Endothelial cell of umbilical vein (primary cell): Measurements from ENCODE around the gene DNAH11. TPM values are rescaled to one million over a fixed set of nuclear protein-coding genes. Genes with fewer than 3 reads are reported as not detected.

Source experiments
- BruUV-seq: library from RNA; stranded (reverse); fragments of 400-500 nt; replicated peaks from 2 replicates; lab custom pipeline; 2021; lab: Mats Ljungman, UMichigan
- CTCF ChIA-PET: fragments of 300-600, 350-600 bp; sonication (Branson Sonifier 250); formaldehyde crosslinking; loops from one replicate; lab custom pipeline; 2021; ENCODE audit warnings: antibody characterized with exemption, inconsistent platforms; lab: Charles Lee
- POLR2A ChIA-PET: fragments of 300-600, 350-600 bp; sonication (Branson Sonifier 250); formaldehyde crosslinking; loops from one replicate; lab custom pipeline; 2021; ENCODE audit warnings: antibody characterized with exemption, inconsistent platforms; lab: Charles Lee
- DNase-seq: peaks from one replicate; pipeline ENCODE4 v3.0.0-alpha.2; 2011; ENCODE audit warnings: low read depth, low spot score
- FAIRE-seq: peaks from 2 replicates; lab custom pipeline; 2011; peaks lifted over from hg19 to GRCh38; lab: Jason Lieb, UNC
- H2AFZ ChIP-seq: 2 replicates; pipeline ENCODE4 v1.6.0; 2012; ENCODE audit warnings: low read depth, low read length, control low read depth, inconsistent platforms
- H3K27ac ChIP-seq: 2 replicates; pipeline ENCODE4 v1.5.1; 2011; ENCODE audit warnings: low read depth, mild to moderate bottlenecking, control low read depth, low read length, moderate library complexity; ENCODE audit not compliant: insufficient read depth
- H3K27me3 ChIP-seq, 2 experiments: 2 replicates each; pipeline versions ENCODE4 v1.6.0 to v1.6.1; 2011; ENCODE audit warnings: low read length in 2 of 2, mixed read lengths in 1 of 2; ENCODE audit not compliant: control insufficient read depth in 2 of 2, insufficient read depth in 2 of 2
- H3K36me3 ChIP-seq, 2 experiments: 2 replicates in 1 of 2; 3 replicates in 1 of 2; pipeline ENCODE4 v1.5.1; 2011; ENCODE audit warnings: low read length in 2 of 2, mild to moderate bottlenecking in 1 of 2, moderate library complexity in 1 of 2; ENCODE audit not compliant: control insufficient read depth in 2 of 2, insufficient read depth in 2 of 2; ENCODE audit errors: extremely low read depth in 1 of 2
- H3K4me1 ChIP-seq: 3 replicates; pipeline ENCODE4 v1.5.1; 2011; ENCODE audit warnings: mild to moderate bottlenecking, low read length; ENCODE audit not compliant: control insufficient read depth, insufficient read depth; ENCODE audit errors: extremely low read depth
- H3K4me2 ChIP-seq: 2 replicates; pipeline ENCODE4 v1.6.1; 2011; ENCODE audit warnings: low read length, control low read depth, mixed read lengths; ENCODE audit not compliant: insufficient read depth
- H3K4me3 ChIP-seq, 3 experiments: fragments of 200-600 bp in 1 of 3; sonication (generic), shearing (Covaris generic) in 1 of 3; replicated peaks in 1 of 3; 2 replicates each; pipeline ENCODE4 v1.5.1; 2011 to 2016; ENCODE audit warnings: control low read depth in 3 of 3, low read length in 3 of 3, mild to moderate bottlenecking in 2 of 3, inconsistent platforms in 1 of 3, low read depth in 1 of 3, moderate library complexity in 1 of 3; ENCODE audit not compliant: insufficient read depth in 1 of 3
- H3K79me2 ChIP-seq: 2 replicates; pipeline ENCODE4 v1.6.0; 2012; ENCODE audit warnings: low read length, inconsistent platforms; ENCODE audit not compliant: control insufficient read depth, insufficient read depth
- H3K9ac ChIP-seq: replicated peaks from 2 replicates; pipeline ENCODE3; 2011; ENCODE audit warnings: low read length, control low read depth; ENCODE audit not compliant: insufficient read depth; ENCODE audit errors: extremely low read depth
- H3K9me1 ChIP-seq: replicated peaks from 3 replicates; pipeline ENCODE4 v1.6.0; 2011; ENCODE audit warnings: mild to moderate bottlenecking, low read length; ENCODE audit not compliant: control insufficient read depth, insufficient read depth; ENCODE audit errors: extremely low read depth
- H3K9me3 ChIP-seq: replicated peaks from 2 replicates; pipeline ENCODE4 v1.5.1; 2012; ENCODE audit warnings: low read length, inconsistent platforms; ENCODE audit not compliant: control insufficient read depth, insufficient read depth
- H4K20me1 ChIP-seq: replicated peaks from 2 replicates; pipeline ENCODE3; 2011; ENCODE audit warnings: mild to moderate bottlenecking, low read length; ENCODE audit not compliant: control insufficient read depth, insufficient read depth; ENCODE audit errors: extremely low read depth
- CTCF ChIP-seq, 2 donors: IDR thresholded peaks; 1 replicate in 1 of 2; 2 replicates in 1 of 2; pipeline ENCODE4 v1.5.1; 2011; ENCODE audit warnings: low read length in 2 of 2, mild to moderate bottlenecking in 2 of 2, moderate library complexity in 2 of 2, control low read depth in 1 of 2, inconsistent platforms in 1 of 2, low read depth in 1 of 2; ENCODE audit not compliant: insufficient read depth in 1 of 2; ENCODE audit errors: extremely low read depth in 1 of 2
- EZH2 ChIP-seq: IDR thresholded peaks from 2 replicates; pipeline ENCODE4 v1.6.1; 2012; ENCODE audit warnings: borderline replicate concordance, low read depth, mild to moderate bottlenecking, moderate library complexity, low read length, inconsistent platforms; ENCODE audit not compliant: severe bottlenecking
- FOS ChIP-seq: IDR thresholded peaks from 2 replicates; pipeline ENCODE4 v1.6.1; 2011; ENCODE audit warnings: mild to moderate bottlenecking, low read length, moderate library complexity, borderline replicate concordance; ENCODE audit not compliant: insufficient read depth
- GATA2 ChIP-seq: IDR thresholded peaks from 2 replicates; pipeline ENCODE4 v1.7.0; 2011; ENCODE audit warnings: low read depth, mild to moderate bottlenecking, moderate library complexity, mixed read lengths, low read length; ENCODE audit not compliant: insufficient read length, insufficient read depth
- JUN ChIP-seq: IDR thresholded peaks from 2 replicates; pipeline ENCODE4 v1.6.1; 2011; ENCODE audit warnings: borderline replicate concordance, low read depth; ENCODE audit not compliant: insufficient read length, insufficient read depth
- MAX ChIP-seq: IDR thresholded peaks from 2 replicates; pipeline ENCODE4 v1.6.1; 2011; ENCODE audit not compliant: insufficient read depth, insufficient read length
- MYC ChIP-seq: IDR thresholded peaks from one replicate; pipeline ENCODE4 v1.6.1; 2011; ENCODE audit warnings: mild to moderate bottlenecking, low read depth, low read length
- POLR2A ChIP-seq: IDR thresholded peaks from 2 replicates; pipeline ENCODE4 v1.6.1; 2012; ENCODE audit warnings: low read depth, mild to moderate bottlenecking, control low read depth, low read length
- POLR2AphosphoS5 ChIP-seq: IDR thresholded peaks from 2 replicates; pipeline ENCODE4 v1.6.1; 2012; ENCODE audit warnings: low read depth, mild to moderate bottlenecking, control low read depth, low read length, moderate library complexity; ENCODE audit not compliant: insufficient read depth
- dilution Hi-C: fragments of 300-500 bp; cut with MboI; formaldehyde crosslinking; loops from one replicate; pipeline ENCODE4 v1.15.0; 2019; ENCODE audit warnings: low sequenced_read_pairs; ENCODE audit not compliant: extremely low pct_ligation_motif_present
- intact Hi-C: fragments of 100-400 bp; cut with micrococcal nuclease; formaldehyde crosslinking; loops from one replicate; pipeline ENCODE4 v1.10.0; 2022
- polyA plus RNA-seq, 4 experiments: library from polyadenylated mRNA; depleted of rRNA in 3 of 4; stranded (reverse) in 3 of 4; unstranded in 1 of 4; fragments of >200 nt; gene quantifications; 2 replicates each; pipeline versions ENCODE4 v1.2.1 to v1.2.3, GENCODE V29; 2011 to 2012; ENCODE audit warnings: missing spikeins in 1 of 4
- total RNA-seq: library from RNA; stranded (reverse); gene quantifications from 2 replicates; pipeline ENCODE4 v1.2.3, GENCODE V29; 2021

The DNAH11 gene
- total and polyA plus RNA-seq, 2 donors (not counting 3 experiments of a cell fraction or from before 2014, with no cell fraction given) = 0.69 to 0.91 TPM

DNA sequence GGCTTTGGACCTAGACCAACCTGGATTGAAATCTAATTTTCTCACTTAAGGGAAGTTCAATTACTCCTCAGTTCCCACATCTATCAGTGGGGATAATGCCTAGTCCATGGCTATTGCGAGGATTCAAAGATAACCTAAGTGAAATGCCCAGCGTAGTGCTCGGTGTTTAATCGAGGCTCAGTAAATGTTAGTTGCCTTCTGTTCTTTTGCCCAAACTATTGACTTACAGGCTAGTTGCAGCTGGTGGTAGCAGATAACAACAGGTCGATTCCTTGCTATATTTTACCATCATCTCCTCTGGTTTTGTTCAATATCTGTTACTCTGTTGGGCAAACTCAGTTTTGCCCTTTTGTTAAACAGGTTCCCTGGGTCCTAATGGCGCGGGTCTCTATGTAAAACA lies 22.8 kb downstream of the DNAH11 start:
- Histone ChIP-seq H3K9ac (no peak overlapping the region), H4K20me1 (no peaks in the 10 kb centered on the region), H2AFZ (no peak overlapping the region), H3K9me3 (no peaks in the 10 kb centered on the region), H3K27ac (no peak overlapping the region), H3K27me3 (peaks cover 4 to 7% of the 10 kb centered on the region in 2 experiments), H3K36me3 (no peaks in the 10 kb centered on the region), H3K4me2 (no peak overlapping the region), H3K79me2 (no peaks in the 10 kb centered on the region), H3K9me1 (no peaks in the 10 kb centered on the region), H3K4me1 (no peaks in the 10 kb centered on the region), H3K4me3 (no peak overlapping the region)
- FAIRE-seq = no peak
- dilution Hi-C loops (no loop called here), intact Hi-C loops (loop anchor here (5.0 kb wide), 1 partner anchor 308 kb away; no protein-coding TSS in a partner anchor)
- no peak for DNase-seq
- no TSS peak for BruUV-seq
- no peak for TF ChIP-seq POLR2A
- TF ChIP-seq MAX = no peak
- no peak for TF ChIP-seq GATA2
- no peak for TF ChIP-seq MYC
- no peak for TF ChIP-seq CTCF (IDR thresholded peaks at IDR 0.05; ENCODE audit: extremely low read depth in 1 of 2, insufficient read depth in 1 of 2, low read depth in 1 of 2, low read length in 2 of 2)
- TF ChIP-seq EZH2 = no peak
- TF ChIP-seq FOS = no peak
- no peak for TF ChIP-seq JUN
- TF ChIP-seq POLR2AphosphoS5 = no peak
- ChIA-PET POLR2A (no interaction called here), CTCF (interaction anchor here (1.8 kb wide), 1 partner anchor 311 kb away, joined by 4 read pairs; no protein-coding TSS in a partner anchor)
